Activated CD8-positive, alpha-beta memory T cell treated with anti-CD3 and anti-CD28 coated beads for 24 hours (primary cell): ENCODE measurements around the gene MOAP1.
"Not testable (repeated sequence)": the region's sequence is repeated elsewhere in the genome, so short reads cannot be mapped to it uniquely, and the experiment has no call there.

Source experiments
- DNase-seq: peaks from one replicate; pipeline ENCODE4 v3.0.0-alpha.2; 2020

Gene MOAP1

GRCh38 chr14:93183596-93184317 is 940 bp downstream of the MOAP1 start:
- DNase-seq = no peak

GRCh38 chr14:93175492-93175891 is 9.2 kb downstream of the MOAP1 start:
- no peak for DNase-seq

GRCh38 chr14:93174731-93175130 is 10.0 kb downstream of the MOAP1 start:
- DNase-seq = not testable (repeated sequence)

GRCh38 chr14:93173943-93174395 is 10.7 kb downstream of the MOAP1 start:
- DNase-seq = no peak

- DNase-seq = no peak
Measured at GRCh38 chr14:93171376-93171775, 13.3 kb downstream of the MOAP1 start.

- DNase-seq = not testable (repeated sequence)
Measured at GRCh38 chr14:93170141-93170540, 14.6 kb downstream of the MOAP1 start.

- DNase-seq = not testable (repeated sequence)
Measured at GRCh38 chr14:93169619-93170018, 15.1 kb downstream of the MOAP1 start.

- DNase-seq = not testable (repeated sequence)
Measured at GRCh38 chr14:93168610-93169009, 16.1 kb downstream of the MOAP1 start.

- DNase-seq = not testable (repeated sequence)
Measured at GRCh38 chr14:93165271-93166265, 19.1 kb downstream of the MOAP1 start.

- DNase-seq = no peak
Measured at GRCh38 chr14:93163564-93163963, 21.1 kb downstream of the MOAP1 start.

GRCh38 chr14:93161411-93161940 is 23.2 kb downstream of the MOAP1 start:
- no peak for DNase-seq

GRCh38 chr14:93160353-93160801 is 24.3 kb downstream of the MOAP1 start:
- no peak for DNase-seq

- not testable (repeated sequence) for DNase-seq
Measured at GRCh38 chr14:93159625-93160352, 24.9 kb downstream of the MOAP1 start.

- not testable (repeated sequence) for DNase-seq
Measured at GRCh38 chr14:93158349-93158748, 26.3 kb downstream of the MOAP1 start.

GRCh38 chr14:93156693-93157369 is 27.9 kb downstream of the MOAP1 start:
- no peak for DNase-seq

- DNase-seq = no peak
Measured at GRCh38 chr14:93155667-93156066, 29.0 kb downstream of the MOAP1 start.

- no peak for DNase-seq
Measured at GRCh38 chr14:93153121-93153520, 31.6 kb downstream of the MOAP1 start.

- DNase-seq = no peak
Measured at GRCh38 chr14:93150227-93151208, 34.2 kb downstream of the MOAP1 start.

GRCh38 chr14:93148979-93149378 is 35.7 kb downstream of the MOAP1 start:
- no peak for DNase-seq

GRCh38 chr14:93146119-93146518 is 38.6 kb downstream of the MOAP1 start:
- DNase-seq = no peak
